ENCODE data around the gene DBET. TPM values are rescaled to one million over a fixed set of nuclear protein-coding genes. Genes with fewer than 3 reads are reported as not detected.
"Not testable (repeated sequence)": the region's sequence is repeated elsewhere in the genome, so short reads cannot be mapped to it uniquely, and the experiment has no call there.

DBET gene
- total RNA-seq, 1 donor from 2014 or later: not detected

GRCh38 chr4:190099605-190100004, 35.3 kb downstream of the DBET start:
- not testable (repeated sequence) for H3K4me3 Mint-ChIP-seq, H3K27ac Mint-ChIP-seq

GRCh38 chr4:190101525-190101924, 37.2 kb downstream of the DBET start:
- H3K27me3 Mint-ChIP-seq (ENCODE audit: insufficient read depth); H3K27ac Mint-ChIP-seq; H3K36me3 Mint-ChIP-seq (ENCODE audit: low read depth); DNase-seq (ENCODE audit: low spot score); H3K9me3 Mint-ChIP-seq; intact Hi-C loops (cut with micrococcal nuclease); H3K4me3 Mint-ChIP-seq; H3K4me1 Mint-ChIP-seq (ENCODE audit: low read depth): not testable (repeated sequence)

More at GRCh38 chr4:190099605-190100004, 35.3 kb downstream of the DBET start:
- H3K9me3 Mint-ChIP-seq; DNase-seq (ENCODE audit: low spot score); H3K36me3 Mint-ChIP-seq (ENCODE audit: low read depth); H3K4me1 Mint-ChIP-seq (ENCODE audit: low read depth); H3K27me3 Mint-ChIP-seq (ENCODE audit: insufficient read depth); intact Hi-C loops (cut with micrococcal nuclease): not testable (repeated sequence)

GRCh38 chr4:190106191-190106590, 41.9 kb downstream of the DBET start:
- intact Hi-C loops (cut with micrococcal nuclease); H3K9me3 Mint-ChIP-seq; H3K4me1 Mint-ChIP-seq (ENCODE audit: low read depth); H3K36me3 Mint-ChIP-seq (ENCODE audit: low read depth); H3K27ac Mint-ChIP-seq; H3K4me3 Mint-ChIP-seq; H3K27me3 Mint-ChIP-seq (ENCODE audit: insufficient read depth); DNase-seq (ENCODE audit: low spot score): not testable (repeated sequence)

GRCh38 chr4:190106611-190107480, 42.5 kb downstream of the DBET start:
- H3K4me3 Mint-ChIP-seq; DNase-seq (ENCODE audit: low spot score); H3K9me3 Mint-ChIP-seq; H3K4me1 Mint-ChIP-seq (ENCODE audit: low read depth); H3K36me3 Mint-ChIP-seq (ENCODE audit: low read depth); H3K27ac Mint-ChIP-seq; intact Hi-C loops (cut with micrococcal nuclease); H3K27me3 Mint-ChIP-seq (ENCODE audit: insufficient read depth): not testable (repeated sequence)

GRCh38 chr4:190107766-190108485, 43.6 kb downstream of the DBET start:
- H3K27ac Mint-ChIP-seq; H3K4me3 Mint-ChIP-seq; H3K9me3 Mint-ChIP-seq; H3K36me3 Mint-ChIP-seq (ENCODE audit: low read depth); intact Hi-C loops (cut with micrococcal nuclease); H3K4me1 Mint-ChIP-seq (ENCODE audit: low read depth); DNase-seq (ENCODE audit: low spot score); H3K27me3 Mint-ChIP-seq (ENCODE audit: insufficient read depth): not testable (repeated sequence)

- H3K27me3 Mint-ChIP-seq (ENCODE audit: insufficient read depth); intact Hi-C loops (cut with micrococcal nuclease); H3K9me3 Mint-ChIP-seq; H3K36me3 Mint-ChIP-seq (ENCODE audit: low read depth); DNase-seq (ENCODE audit: low spot score); H3K4me1 Mint-ChIP-seq (ENCODE audit: low read depth); H3K4me3 Mint-ChIP-seq; H3K27ac Mint-ChIP-seq: not testable (repeated sequence)
Measured at GRCh38 chr4:190108756-190109155, 44.5 kb downstream of the DBET start.

GRCh38 chr4:190109390-190110011, 45.2 kb downstream of the DBET start:
- H3K36me3 Mint-ChIP-seq (ENCODE audit: low read depth); H3K27ac Mint-ChIP-seq; DNase-seq (ENCODE audit: low spot score); H3K27me3 Mint-ChIP-seq (ENCODE audit: insufficient read depth); H3K9me3 Mint-ChIP-seq; intact Hi-C loops (cut with micrococcal nuclease); H3K4me3 Mint-ChIP-seq; H3K4me1 Mint-ChIP-seq (ENCODE audit: low read depth): not testable (repeated sequence)

GRCh38 chr4:190110033-190110432, 45.7 kb downstream of the DBET start:
- H3K27me3 Mint-ChIP-seq (ENCODE audit: insufficient read depth); H3K4me3 Mint-ChIP-seq; H3K4me1 Mint-ChIP-seq (ENCODE audit: low read depth); H3K36me3 Mint-ChIP-seq (ENCODE audit: low read depth); H3K9me3 Mint-ChIP-seq; intact Hi-C loops (cut with micrococcal nuclease); H3K27ac Mint-ChIP-seq; DNase-seq (ENCODE audit: low spot score): not testable (repeated sequence)

- H3K9me3 Mint-ChIP-seq: not testable (repeated sequence)
Measured at GRCh38 chr4:190110570-190111295, 46.4 kb downstream of the DBET start.

GRCh38 chr4:190112879-190113278, 48.6 kb downstream of the DBET start:
- intact Hi-C loops (cut with micrococcal nuclease); H3K27ac Mint-ChIP-seq; H3K9me3 Mint-ChIP-seq; H3K4me3 Mint-ChIP-seq; DNase-seq (ENCODE audit: low spot score); H3K27me3 Mint-ChIP-seq (ENCODE audit: insufficient read depth); H3K36me3 Mint-ChIP-seq (ENCODE audit: low read depth); H3K4me1 Mint-ChIP-seq (ENCODE audit: low read depth): not testable (repeated sequence)

More at GRCh38 chr4:190110570-190111295, 46.4 kb downstream of the DBET start:
- H3K4me1 Mint-ChIP-seq (ENCODE audit: low read depth); H3K27ac Mint-ChIP-seq; H3K27me3 Mint-ChIP-seq (ENCODE audit: insufficient read depth); H3K4me3 Mint-ChIP-seq; intact Hi-C loops (cut with micrococcal nuclease); H3K36me3 Mint-ChIP-seq (ENCODE audit: low read depth); DNase-seq (ENCODE audit: low spot score): not testable (repeated sequence)

GRCh38 chr4:190114991-190115390, 50.7 kb downstream of the DBET start:
- not testable (repeated sequence) for H3K4me1 Mint-ChIP-seq (ENCODE audit: low read depth); DNase-seq (ENCODE audit: low spot score); H3K9me3 Mint-ChIP-seq

More at GRCh38 chr4:190114991-190115390, 50.7 kb downstream of the DBET start:
- H3K4me3 Mint-ChIP-seq; H3K27ac Mint-ChIP-seq; H3K36me3 Mint-ChIP-seq (ENCODE audit: low read depth); intact Hi-C loops (cut with micrococcal nuclease); H3K27me3 Mint-ChIP-seq (ENCODE audit: insufficient read depth): not testable (repeated sequence)
